IMR-90 (cell line): ENCODE data around the gene EPHA2. TPM values are rescaled to one million over a fixed set of nuclear protein-coding genes. Genes with fewer than 3 reads are reported as not detected.
A peak's percentile ranks its signal among the peaks of the same experiment; 100 is the strongest.

Experiments
- ATAC-seq: fragments of 200-7000 bp; cut with Tn5 transposase; 2 replicates; pipeline ENCODE4 v1.9.1; 2020; ENCODE audit warnings: low read depth, mild to moderate bottlenecking, moderate library complexity
- BruUV-seq: library from RNA; stranded (reverse); fragments of 400-500 nt; replicated peaks from 2 replicates; lab custom pipeline; 2021; lab: Mats Ljungman, UMichigan
- CTCF ChIA-PET: fragments of 300-600 bp; formaldehyde crosslinking; extraction: SDS; loops from one replicate; lab custom pipeline; 2021; ENCODE audit warnings: antibody characterized with exemption; lab: Yijun Ruan, JAX
- POLR2A ChIA-PET: fragments of 300-600 bp; sonication (Branson Sonifier 250); formaldehyde crosslinking; loops from one replicate; lab custom pipeline; 2022; ENCODE audit warnings: antibody characterized with exemption; ENCODE audit not compliant: unreplicated experiment; lab: Charles Lee
- DNase-seq: peaks from one replicate; pipeline ENCODE4 v3.0.0; 2013
- H2AFZ ChIP-seq: replicated peaks from 2 replicates; pipeline ENCODE3; 2013; ENCODE audit warnings: low read length, mild to moderate bottlenecking; ENCODE audit not compliant: poor library complexity
- H2AK5ac ChIP-seq: 2 replicates; pipeline ENCODE4 v1.6.1; 2013; ENCODE audit warnings: low read depth, low read length, inconsistent platforms
- H2AK9ac ChIP-seq: replicated peaks from 2 replicates; pipeline ENCODE3; 2013; ENCODE audit warnings: mild to moderate bottlenecking, low read depth, low read length, moderate library complexity; ENCODE audit not compliant: poor library complexity
- H2BK120ac ChIP-seq: 2 replicates; pipeline ENCODE4 v1.6.1; 2013; ENCODE audit warnings: low read depth, low read length, inconsistent platforms
- H2BK15ac ChIP-seq: 3 replicates; pipeline ENCODE4 v1.6.1; 2013; ENCODE audit warnings: low read depth, low read length, inconsistent platforms
- H2BK20ac ChIP-seq: 2 replicates; pipeline ENCODE4 v1.6.1; 2013; ENCODE audit warnings: low read depth, mild to moderate bottlenecking, inconsistent platforms, low read length, moderate library complexity
- H2BK5ac ChIP-seq: 2 replicates; pipeline ENCODE4 v1.6.1; 2013; ENCODE audit warnings: mild to moderate bottlenecking, low read depth, low read length, inconsistent platforms; ENCODE audit not compliant: poor library complexity, severe bottlenecking
- H3K14ac ChIP-seq: replicated peaks from 2 replicates; pipeline ENCODE4 v1.6.1; 2013; ENCODE audit warnings: low read depth, low read length, inconsistent platforms
- H3K18ac ChIP-seq: 2 replicates; pipeline ENCODE4 v1.6.1; 2013; ENCODE audit warnings: low read depth, low read length, control low read depth
- H3K23ac ChIP-seq: 2 replicates; pipeline ENCODE4 v1.6.1; 2013; ENCODE audit warnings: low read depth, low read length, inconsistent platforms
- H3K27ac ChIP-seq: 2 replicates; pipeline ENCODE4 v1.5.1; 2013; ENCODE audit warnings: mild to moderate bottlenecking, control low read depth, low read length; ENCODE audit not compliant: insufficient read depth
- H3K27me3 ChIP-seq: 2 replicates; pipeline ENCODE4 v1.6.1; 2013; ENCODE audit warnings: low read length; ENCODE audit not compliant: control insufficient read depth, insufficient read depth
- H3K36me3 ChIP-seq: 2 replicates; pipeline ENCODE4 v1.6.1; 2013; ENCODE audit warnings: low read length, mixed read lengths; ENCODE audit not compliant: control insufficient read depth, insufficient read depth
- H3K4ac ChIP-seq: 2 replicates; pipeline ENCODE4 v1.6.1; 2013; ENCODE audit warnings: low read depth, low read length, inconsistent platforms
- H3K4me1 ChIP-seq: 2 replicates; pipeline ENCODE4 v1.6.1; 2013; ENCODE audit warnings: low read length, mixed read lengths; ENCODE audit not compliant: control insufficient read depth, insufficient read depth
- H3K4me2 ChIP-seq: 2 replicates; pipeline ENCODE4 v1.6.1; 2013; ENCODE audit warnings: low read depth, mild to moderate bottlenecking, control low read depth, low read length, moderate library complexity
- H3K4me3 ChIP-seq: 2 replicates; pipeline ENCODE4 v1.5.1; 2013; ENCODE audit warnings: low read depth, mild to moderate bottlenecking, control low read depth, low read length, moderate library complexity; ENCODE audit not compliant: insufficient read depth
- H3K56ac ChIP-seq: 2 replicates; pipeline ENCODE4 v1.6.1; 2013; ENCODE audit warnings: low read length, inconsistent platforms; ENCODE audit not compliant: insufficient read depth; ENCODE audit errors: extremely low read depth
- H3K79me1 ChIP-seq, 2 experiments: 2 replicates each; pipeline ENCODE4 v1.6.1; 2013; ENCODE audit warnings: low read length in 2 of 2, inconsistent platforms in 1 of 2, low read depth in 1 of 2
- H3K9ac ChIP-seq: 2 replicates; pipeline ENCODE4 v1.6.1; 2013; ENCODE audit warnings: low read depth, low read length, control low read depth
- H3K9me1 ChIP-seq: 2 replicates; pipeline ENCODE4 v1.6.1; 2013; ENCODE audit warnings: low read length, inconsistent platforms; ENCODE audit not compliant: insufficient read depth
- H3K9me3 ChIP-seq: 2 replicates; pipeline ENCODE4 v1.6.1; 2013; ENCODE audit warnings: low read length; ENCODE audit not compliant: control insufficient read depth, insufficient read depth
- H4K20me1 ChIP-seq: 2 replicates; pipeline ENCODE4 v1.6.1; 2013; ENCODE audit warnings: low read length, inconsistent platforms; ENCODE audit not compliant: insufficient read depth
- H4K5ac ChIP-seq: 2 replicates; pipeline ENCODE4 v1.6.1; 2013; ENCODE audit warnings: mild to moderate bottlenecking, low read depth, low read length, control low read depth
- H4K8ac ChIP-seq, 2 experiments: 2 replicates each; pipeline ENCODE4 v1.6.1; 2013; ENCODE audit warnings: low read depth in 2 of 2, low read length in 2 of 2, control low read depth in 1 of 2, inconsistent platforms in 1 of 2
- H4K91ac ChIP-seq: 2 replicates; pipeline ENCODE4 v1.6.1; 2013; ENCODE audit warnings: low read depth, low read length, inconsistent platforms; ENCODE audit not compliant: insufficient read depth
- BHLHE40 ChIP-seq: fragments of 150-350 bp; IDR thresholded peaks from 2 replicates; pipeline ENCODE4 v1.6.1; 2016; ENCODE audit warnings: mild to moderate bottlenecking, low read depth, low read length
- CEBPB ChIP-seq: IDR thresholded peaks from 2 replicates; pipeline ENCODE4 v1.6.1; 2012; ENCODE audit warnings: low read depth, low read length, improper control_type of control experiment
- CHD1 ChIP-seq: IDR thresholded peaks from 2 replicates; pipeline ENCODE4 v1.6.1; 2012; ENCODE audit warnings: low read depth, low read length, improper control_type of control experiment
- CTCF ChIP-seq: conservative IDR thresholded peaks from 2 replicates; pipeline ENCODE4 v1.5.1; 2012; ENCODE audit warnings: mild to moderate bottlenecking, low read depth, low read length, improper control_type of control experiment
- ELK1 ChIP-seq: fragments of 150-350 bp; IDR thresholded peaks from 2 replicates; pipeline ENCODE4 v1.6.1; 2016; ENCODE audit warnings: low read depth, mild to moderate bottlenecking, low read length, moderate library complexity, borderline replicate concordance
- FOS ChIP-seq: fragments of 150-350 bp; IDR thresholded peaks from 2 replicates; pipeline ENCODE4 v1.6.1; 2016; ENCODE audit warnings: low read depth, low read length
- MAFK ChIP-seq: IDR thresholded peaks from 2 replicates; pipeline ENCODE4 v1.6.1; 2012; ENCODE audit warnings: low read depth, low read length, improper control_type of control experiment
- MXI1 ChIP-seq: IDR thresholded peaks from 2 replicates; pipeline ENCODE4 v1.6.1; 2012; ENCODE audit warnings: low read depth, mild to moderate bottlenecking, low read length, moderate library complexity, borderline replicate concordance
- NFE2L2 ChIP-seq: fragments of 150-350 bp; IDR thresholded peaks from 2 replicates; pipeline ENCODE4 v1.6.1; 2016; ENCODE audit warnings: low read depth, mild to moderate bottlenecking, low read length
- POLR2A ChIP-seq: IDR thresholded peaks from 2 replicates; pipeline ENCODE4 v1.6.1; 2012; ENCODE audit warnings: mild to moderate bottlenecking, low read depth, low read length
- RAD21 ChIP-seq: IDR thresholded peaks from 2 replicates; pipeline ENCODE4 v1.6.1; 2012; ENCODE audit warnings: low read length, improper control_type of control experiment
- RCOR1 ChIP-seq: IDR thresholded peaks from 2 replicates; pipeline ENCODE4 v1.6.1; 2012; ENCODE audit warnings: mild to moderate bottlenecking, low read length, improper control_type of control experiment; ENCODE audit not compliant: insufficient replicate concordance
- SMC3 ChIP-seq: fragments of 150-350 bp; IDR thresholded peaks from 2 replicates; pipeline ENCODE4 v1.6.1; 2016; ENCODE audit warnings: low read depth, mild to moderate bottlenecking, antibody characterized with exemption, low read length, moderate library complexity
- WGBS, 2 experiments: methylation state at CpG; one replicate each; pipeline versions ENCODE4 v1.1.5 to v1.1.7; 2013; ENCODE audit warnings: missing lambda C conversion rate in 2 of 2; ENCODE audit not compliant: insufficient read length in 1 of 2; ENCODE audit errors: extremely low coverage in 2 of 2; 5-methylcytosine and 5-hydroxymethylcytosine counted together
- dilution Hi-C: fragments of 300-500 bp; cut with HindIII; formaldehyde crosslinking; loops from one replicate; pipeline ENCODE4 v1.14.3; 2018; ENCODE audit warnings: low sequenced_read_pairs; ENCODE audit not compliant: unreplicated experiment
- in situ Hi-C: fragments of 300-500 bp; cut with MboI; formaldehyde crosslinking; loops from 3 replicates; pipeline ENCODE4 v1.14.3; 2019; ENCODE audit warnings: low sequenced_read_pairs, inconsistent platforms, mixed read lengths
- intact Hi-C: fragments of 100-400 bp; cut with micrococcal nuclease; formaldehyde crosslinking; loops from 2 replicates; pipeline ENCODE4 v1.10.0; 2022
- polyA plus RNA-seq, 3 experiments: library from polyadenylated mRNA; depleted of rRNA; stranded (reverse); fragments of >200 nt; gene quantifications; 2 replicates each; pipeline ENCODE4 v1.2.3, GENCODE V29; 2012; ENCODE audit warnings: low replicate concordance in 1 of 3
- total RNA-seq: library from RNA; depleted of rRNA; stranded (reverse); fragments of >200 nt; gene quantifications from 2 replicates; pipeline ENCODE4 v1.2.3, GENCODE V29; 2012

Gene EPHA2
- total and polyA plus RNA-seq, 2 of the 4 experiments (the other 2 are of a cell fraction) = 24.0 to 72.6 TPM

GRCh38 chr1:16080422-16081150, 75.3 kb downstream of the EPHA2 start:
- Histone ChIP-seq H3K4me1 (peaks cover 12% of the 10 kb centered on the region), H4K20me1 (no peaks in the 10 kb centered on the region), H2BK5ac (no peak overlapping the region), H3K27ac (no peak overlapping the region), H2BK120ac (no peak overlapping the region; the same call in 1 of the 2 replicates), H2AK9ac (peak overlapping the region; percentile 66), H2AFZ (peak overlapping the region; percentile 0), H3K79me1 (peaks cover 0 to 2% of the 10 kb centered on the region in 2 experiments; a peak in 1 of 4 replicates), H3K9me3 (no peaks in the 10 kb centered on the region), H3K27me3 (no peaks in the 10 kb centered on the region), H3K4ac (peak overlapping the region; percentile 34; the same call in 1 of the 2 replicates), H3K9me1 (peaks cover 7% of the 10 kb centered on the region), H3K18ac (no peak overlapping the region), H4K5ac (no peak overlapping the region), H3K4me2 (no peak overlapping the region), H3K9ac (no peak overlapping the region), H2AK5ac (peak overlapping the region; percentile 72), H4K8ac (no peak overlapping the region; a peak in 1 of 4 replicates), H3K14ac (no peak overlapping the region), H3K56ac (no peak overlapping the region), H2BK20ac (no peak overlapping the region), H4K91ac (peak overlapping the region; percentile 48; the same call in 1 of the 2 replicates), H3K36me3 (no peaks in the 10 kb centered on the region), H3K23ac (no peak overlapping the region), H2BK15ac (no peak overlapping the region), H3K4me3 (no peak overlapping the region)
- ChIA-PET CTCF (interaction anchor here (0.6 to 3.0 kb wide), 3 partner anchors 49 to 109 kb away, joined by 5 to 13 read pairs (median 5); no protein-coding TSS in a partner anchor), POLR2A (no interaction called here)
- BruUV-seq = no TSS peak
- dilution Hi-C loops (no loop called here), intact Hi-C loops (no loop called here), in situ Hi-C loops (loop anchor here (5.0 kb wide), 1 partner anchor 282 kb away; no protein-coding TSS in a partner anchor)
- WGBS, 2 experiments = 82% methylated on average over 2 of the region's 5 CpGs; no CpG with 5 or more reads in 1 of the 2 experiments
- no peak for TF ChIP-seq MAFK
- no peak for TF ChIP-seq BHLHE40
- TF ChIP-seq CEBPB = no peak
- TF ChIP-seq SMC3 = no peak
- TF ChIP-seq RAD21 = no peak
- no peak for TF ChIP-seq CHD1
- TF ChIP-seq CTCF = no peak
- TF ChIP-seq POLR2A = no peak
- no peak for TF ChIP-seq MXI1
- no peak for TF ChIP-seq NFE2L2
- no peak for TF ChIP-seq FOS
- TF ChIP-seq RCOR1 = no peak
- no peak for TF ChIP-seq ELK1
- ATAC-seq (no peak), DNase-seq (no peak)
